IPS DF 6.9 (cell line): ENCODE results near the gene MCM10.
"Not testable (repeated sequence)": the region's sequence is repeated elsewhere in the genome, so short reads cannot be mapped to it uniquely, and the experiment has no call there.

Experiments
- DNase-seq: peaks from one replicate; pipeline ENCODE4 v3.0.0-alpha.2; 2013; ENCODE audit warnings: low read depth, low spot score
- H3K27ac ChIP-seq: one replicate; pipeline ENCODE4 v1.5.1; 2013; ENCODE audit warnings: low read length, control low read depth
- H3K27me3 ChIP-seq: 2 replicates; pipeline ENCODE4 v1.6.1; 2013; ENCODE audit warnings: mild to moderate bottlenecking, low read length; ENCODE audit not compliant: control insufficient read depth, insufficient read depth
- H3K36me3 ChIP-seq: 2 replicates; pipeline ENCODE4 v1.6.1; 2013; ENCODE audit warnings: low read length; ENCODE audit not compliant: control insufficient read depth, insufficient read depth
- H3K4me1 ChIP-seq: 2 replicates; pipeline ENCODE4 v1.6.1; 2013; ENCODE audit warnings: low read length; ENCODE audit not compliant: control insufficient read depth, insufficient read depth
- H3K4me3 ChIP-seq: 2 replicates; pipeline ENCODE4 v1.5.1; 2013; ENCODE audit warnings: mild to moderate bottlenecking, low read length
- H3K9me3 ChIP-seq: 2 replicates; pipeline ENCODE4 v1.6.1; 2013; ENCODE audit warnings: low read length, inconsistent platforms; ENCODE audit not compliant: control insufficient read depth, insufficient read depth
- WGBS: extraction: QIAGEN DNeasy Blood & Tissue Kit; methylation state at CpG from one replicate; pipeline ENCODE4 v1.1.7; 2013; ENCODE audit warnings: mixed read lengths, missing lambda C conversion rate; ENCODE audit not compliant: insufficient read length, insufficient coverage; 5-methylcytosine and 5-hydroxymethylcytosine counted together

Gene MCM10

DNA sequence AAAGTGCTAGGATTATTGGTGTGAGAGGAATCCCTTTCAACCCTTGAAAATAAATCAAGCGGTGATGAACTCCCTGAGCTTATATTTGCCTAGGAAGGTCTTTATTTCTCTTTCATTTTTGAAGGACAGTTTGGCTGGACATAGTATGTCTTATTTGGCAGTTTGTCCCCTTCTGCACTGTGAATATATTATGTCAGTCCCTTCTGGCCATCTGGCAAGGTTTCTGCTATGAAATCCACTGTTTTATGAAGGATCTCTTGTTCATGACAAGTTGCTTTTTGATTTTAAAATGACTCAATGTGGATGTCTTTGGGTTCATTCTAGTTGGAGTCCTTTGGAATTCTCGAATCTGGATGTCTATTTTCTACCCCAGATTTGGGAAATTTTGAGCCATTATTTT lies 21.7 kb upstream of the MCM10 start:
- Histone ChIP-seq H3K36me3 (no peaks in the 10 kb centered on the region; the same call in 1 of the 2 replicates), H3K27ac (no peak overlapping the region), H3K4me3 (no peak overlapping the region), H3K9me3 (no peaks in the 10 kb centered on the region), H3K4me1 (no peaks in the 10 kb centered on the region), H3K27me3 (peaks cover 2% of the 10 kb centered on the region; the same call in 1 of the 2 replicates)
- WGBS, result no CpG with 5 or more reads among the region's 2 CpGs
- no peak for DNase-seq

- Histone ChIP-seq H3K36me3 (no peaks in the 10 kb centered on the region; the same call in 1 of the 2 replicates), H3K4me1 (no peaks in the 10 kb centered on the region), H3K4me3 (no peak overlapping the region), H3K27me3 (peaks cover 2% of the 10 kb centered on the region; the same call in 1 of the 2 replicates), H3K9me3 (no peaks in the 10 kb centered on the region), H3K27ac (no peak overlapping the region)
- WGBS, result no CpG with 5 or more reads among the region's 4 CpGs
- DNase-seq, result no peak
These were observed 20.6 kb upstream of the MCM10 start for GRCh38 chr10:13140627-13141190.

DNA sequence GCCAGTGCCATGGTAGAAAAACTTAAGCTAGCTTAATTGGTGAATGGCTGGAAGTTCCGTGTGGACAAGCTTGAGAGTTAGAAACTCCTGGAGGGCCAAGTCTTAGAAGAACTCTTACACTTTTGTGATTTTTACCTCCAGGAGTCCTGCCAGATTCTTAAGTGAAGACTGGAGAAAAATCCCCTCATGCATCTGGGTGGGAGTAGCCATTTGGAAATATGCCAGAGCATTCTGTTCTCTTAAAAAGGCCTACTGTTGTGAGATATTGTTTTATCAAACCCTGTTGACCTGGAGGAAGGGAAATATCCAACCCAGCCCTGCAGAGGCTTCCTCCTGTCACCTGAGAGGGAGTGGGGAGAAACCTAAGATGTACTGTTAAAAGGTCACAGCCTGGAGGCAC lies 17.6 kb upstream of the MCM10 start:
- DNase-seq, result no peak
- no peaks in the 10 kb centered on the region for H3K4me1 ChIP-seq
- no peak overlapping the region for H3K27ac ChIP-seq
- no peaks in the 10 kb centered on the region for H3K9me3 ChIP-seq
- peaks cover 2% of the 10 kb centered on the region; the same call in 1 of the 2 replicates for H3K27me3 ChIP-seq
- no CpG with 5 or more reads among the region's 1 CpG for WGBS
- H3K4me3 ChIP-seq, result no peak overlapping the region
- no peaks in the 10 kb centered on the region; the same call in 1 of the 2 replicates for H3K36me3 ChIP-seq

DNA sequence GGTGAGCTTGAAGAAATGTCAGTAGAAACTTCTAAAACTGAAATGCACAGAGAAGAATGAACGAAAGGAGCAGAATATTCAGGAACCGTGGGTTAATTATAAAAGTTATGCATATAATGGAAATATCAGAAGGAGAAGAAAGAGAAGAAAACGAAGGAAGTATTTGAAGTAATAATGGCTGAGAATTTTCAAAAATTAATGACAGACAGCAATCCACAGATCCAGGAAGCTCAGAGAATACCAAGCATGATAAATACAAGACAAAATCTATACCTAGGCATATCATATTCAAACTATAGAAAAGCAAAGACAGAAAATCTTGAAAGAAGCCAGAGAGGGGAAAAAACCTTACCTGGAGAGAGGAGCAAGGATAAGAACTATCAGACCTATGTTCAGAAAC lies 16.5 kb upstream of the MCM10 start:
- H3K4me1 ChIP-seq, result no peaks in the 10 kb centered on the region
- no peak overlapping the region for H3K4me3 ChIP-seq
- no peaks in the 10 kb centered on the region; the same call in 1 of the 2 replicates for H3K36me3 ChIP-seq
- WGBS, result no CpG with 5 or more reads among the region's 3 CpGs
- H3K9me3 ChIP-seq, result no peaks in the 10 kb centered on the region
- DNase-seq, result no peak
- peaks cover 2% of the 10 kb centered on the region; the same call in 1 of the 2 replicates for H3K27me3 ChIP-seq
- H3K27ac ChIP-seq, result no peak overlapping the region

- Histone ChIP-seq H3K27ac (no peak overlapping the region), H3K9me3 (no peaks in the 10 kb centered on the region), H3K4me1 (no peaks in the 10 kb centered on the region), H3K4me3 (no peak overlapping the region), H3K27me3 (no peaks in the 10 kb centered on the region), H3K36me3 (no peaks in the 10 kb centered on the region; the same call in 1 of the 2 replicates)
- WGBS, result no CpG with 5 or more reads among the region's 1 CpG
- DNase-seq, result no peak
These were observed 15.0 kb upstream of the MCM10 start for GRCh38 chr10:13146379-13146778.

DNA sequence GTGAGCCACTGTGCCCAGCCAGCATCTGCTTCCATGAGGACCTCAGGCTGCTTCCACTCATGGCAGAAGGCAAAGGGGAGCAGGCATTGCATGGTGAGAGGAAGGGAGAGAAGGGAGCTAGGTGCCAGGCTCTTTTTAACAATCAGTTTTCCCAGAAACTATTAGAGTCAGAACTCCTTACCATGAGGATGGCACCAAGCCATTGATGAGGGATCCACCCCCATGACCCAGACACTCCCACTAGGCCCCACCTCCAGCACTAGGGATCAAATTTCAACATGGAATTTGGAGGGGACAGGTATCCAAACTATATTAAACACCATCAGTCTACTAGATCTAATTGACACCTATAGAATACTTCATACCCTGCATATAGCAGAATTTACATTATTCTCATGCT lies 14.2 kb upstream of the MCM10 start:
- Histone ChIP-seq H3K27me3 (no peaks in the 10 kb centered on the region), H3K9me3 (no peaks in the 10 kb centered on the region), H3K4me3 (no peak overlapping the region), H3K4me1 (no peaks in the 10 kb centered on the region), H3K36me3 (no peaks in the 10 kb centered on the region; the same call in 1 of the 2 replicates), H3K27ac (no peak overlapping the region)
- DNase-seq, result no peak

DNA sequence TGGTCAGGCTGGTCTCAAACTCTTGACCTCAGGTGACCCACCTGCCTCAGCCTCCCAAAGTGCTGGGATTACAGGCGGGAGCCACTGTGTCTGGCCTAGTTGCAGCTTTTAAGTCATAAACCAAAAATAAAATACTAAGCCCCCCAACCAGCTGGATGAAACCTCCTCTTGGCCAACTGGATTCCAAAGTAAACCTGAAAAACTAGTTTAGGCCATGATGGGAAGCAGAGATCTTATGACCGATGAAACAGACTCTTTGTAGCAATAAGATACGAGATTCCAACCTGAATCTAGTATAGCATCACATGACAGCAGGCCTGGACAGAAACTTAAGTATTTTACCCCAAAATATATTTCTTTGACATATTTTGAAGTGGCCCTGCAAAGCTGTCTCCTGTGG lies 9.1 kb upstream of the MCM10 start:
- no peaks in the 10 kb centered on the region for H3K9me3 ChIP-seq
- H3K4me3 ChIP-seq, result no peak overlapping the region
- no peak for DNase-seq
- H3K27me3 ChIP-seq, result no peaks in the 10 kb centered on the region
- H3K36me3 ChIP-seq, result no peaks in the 10 kb centered on the region
- H3K27ac ChIP-seq, result no peak overlapping the region
- no CpG with 5 or more reads among the region's 3 CpGs for WGBS
- H3K4me1 ChIP-seq, result no peaks in the 10 kb centered on the region

GRCh38 chr10:13155860-13156259 lies 5.5 kb upstream of the MCM10 start:
- not testable (repeated sequence) for H3K4me1 ChIP-seq, H3K36me3 ChIP-seq, DNase-seq, H3K9me3 ChIP-seq, H3K27ac ChIP-seq, H3K4me3 ChIP-seq, H3K27me3 ChIP-seq
- WGBS, result no CpG with 5 or more reads among the region's 4 CpGs

GRCh38 chr10:13158401-13158800 lies 3.0 kb upstream of the MCM10 start:
- WGBS, result no CpG with 5 or more reads among the region's 32 CpGs
- H3K4me3 ChIP-seq, result no peak overlapping the region
- no peak overlapping the region for H3K27ac ChIP-seq
- H3K4me1 ChIP-seq, result peaks cover 3% of the 10 kb centered on the region
- no peaks in the 10 kb centered on the region for H3K9me3 ChIP-seq
- no peaks in the 10 kb centered on the region for H3K27me3 ChIP-seq
- no peaks in the 10 kb centered on the region for H3K36me3 ChIP-seq
- no peak for DNase-seq

- peaks cover 4% of the 10 kb centered on the region; the same call in 1 of the 2 replicates for H3K36me3 ChIP-seq
- peaks cover 3% of the 10 kb centered on the region for H3K4me1 ChIP-seq
- H3K4me3 ChIP-seq, result peak overlapping the region; percentile 65
- WGBS, result no CpG with 5 or more reads among the region's 18 CpGs
- no peak overlapping the region for H3K27ac ChIP-seq
- no peaks in the 10 kb centered on the region for H3K9me3 ChIP-seq
- H3K27me3 ChIP-seq, result no peaks in the 10 kb centered on the region
- DNase-seq, result no peak
These were observed 506 bp downstream of the MCM10 start for GRCh38 chr10:13161857-13162271.

DNA sequence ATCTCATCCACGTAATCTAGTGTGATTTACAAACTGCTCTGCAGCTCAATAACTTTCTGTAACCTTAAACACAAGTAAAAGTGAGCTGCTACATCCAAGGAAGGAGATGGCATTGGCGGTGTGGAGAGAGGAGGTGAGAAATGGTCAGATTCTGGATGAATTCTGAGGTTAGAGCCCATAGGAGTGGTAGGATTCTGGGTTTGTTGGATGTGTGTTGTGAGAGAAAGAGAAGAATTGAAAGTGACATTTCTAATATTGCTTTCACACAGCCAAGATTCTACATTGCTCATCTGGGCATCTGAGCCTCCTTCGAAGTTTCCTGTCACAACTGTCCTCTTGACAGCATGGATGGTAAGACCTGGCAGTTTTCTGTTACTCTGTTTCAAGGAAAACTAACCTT lies 2.5 kb downstream of the MCM10 start:
- Histone ChIP-seq H3K36me3 (peaks cover 12% of the 10 kb centered on the region; the same call in 1 of the 2 replicates), H3K9me3 (no peaks in the 10 kb centered on the region; the same call in 1 of the 2 replicates)
- WGBS, result no CpG with 5 or more reads among the region's 3 CpGs

More for the DNA sequence above, 2.5 kb downstream of the MCM10 start:
- H3K4me3 ChIP-seq, result no peak overlapping the region
- peaks cover 3% of the 10 kb centered on the region for H3K4me1 ChIP-seq
- H3K27me3 ChIP-seq, result no peaks in the 10 kb centered on the region
- DNase-seq, result no peak
- H3K27ac ChIP-seq, result no peak overlapping the region
